Left lung (tissue), 10 donors: ENCODE measurements around the gene TBC1D22B. TPM values are rescaled to one million over a fixed set of nuclear protein-coding genes. Genes with fewer than 3 reads are reported as not detected.

Experiments
- ATAC-seq: fragments of 200-7000 bp; cut with Tn5 transposase; one replicate; pipeline ENCODE4 v1.9.1; 2020; ENCODE audit warnings: moderate library complexity
- DNase-seq, 4 donors: peaks; one replicate each; pipeline ENCODE4 v3.0.0-alpha.2; 2013 to 2020
- H3K27ac ChIP-seq, 2 donors: fragments of 200-600 bp; sonication (generic) in 1 of 2; one replicate each; pipeline versions ENCODE4 v1.5.0 to v1.8.0; 2020 to 2021
- H3K27me3 ChIP-seq, 2 donors: fragments of 200-600 bp; sonication (generic) in 1 of 2; one replicate each; pipeline versions ENCODE4 v1.5.0 to v1.8.0; 2020 to 2021
- H3K36me3 ChIP-seq, 2 donors: fragments of 200-600 bp; sonication (generic) in 1 of 2; one replicate each; pipeline versions ENCODE4 v1.5.0 to v1.8.0; 2020 to 2021
- H3K4me1 ChIP-seq, 2 donors: fragments of 200-600 bp; one replicate each; pipeline ENCODE4 v1.8.0; 2021
- H3K4me3 ChIP-seq, 2 donors: fragments of 200-600 bp; sonication (generic) in 1 of 2; one replicate each; pipeline versions ENCODE4 v1.5.0 to v1.8.0; 2020 to 2021; ENCODE audit warnings: mild to moderate bottlenecking in 1 of 2
- H3K9me3 ChIP-seq, 2 donors: fragments of 200-600 bp; sonication (generic) in 1 of 2; one replicate each; pipeline versions ENCODE4 v1.5.0 to v1.8.0; 2020 to 2021
- CTCF ChIP-seq, 2 donors: fragments of 200-600 bp; sonication (generic) in 1 of 2; IDR thresholded peaks; one replicate each; pipeline versions ENCODE4 v1.5.0 to v1.8.0; 2021; ENCODE audit warnings: antibody characterized with exemption in 2 of 2
- intact Hi-C, 2 donors: fragments of 100-400 bp; cut with DNase I; formaldehyde crosslinking; loops; one replicate each; pipeline versions ENCODE4 v1.11.2 to v1.14.2; 2022
- polyA plus RNA-seq, 6 donors: library from polyadenylated mRNA; unstranded; fragments of 120-200 nt; gene quantifications; one replicate each; pipeline ENCODE4 v1.2.1, GENCODE V29; 2013; ENCODE audit not compliant: insufficient read length in 6 of 6
- total RNA-seq, 2 donors: library from RNA; stranded (reverse); fragmentation: NEBNext Ultra II Directional; extraction: Animal tissue kit (Norgen Biotek cat#: 25700); gene quantifications; one replicate each; pipeline ENCODE4 v1.2.1, GENCODE V29; 2021
- donor health status: DM: no; HTN: yes; CAD: no.
- donor health status: DM: no; HTN: no; CAD: no.

The TBC1D22B gene
- total and polyA plus RNA-seq, 8 donors: 10.7 to 14.6 (median 12.8) TPM

GRCh38 chr6:37221585-37222124 is 35.9 kb upstream of the TBC1D22B start:
- TF ChIP-seq CTCF (IDR thresholded peaks at IDR 0.05): no peak
- Histone ChIP-seq H3K27me3 (no peaks in the 10 kb centered on the region), H3K9me3 (no peaks in the 10 kb centered on the region), H3K27ac (peak overlapping the region in 1 of 2 donors; percentile 67), H3K4me3 (peak overlapping the region; percentile 64 to 74), H3K36me3 (no peaks in the 10 kb centered on the region), H3K4me1 (peaks cover 0 to 33% of the 10 kb centered on the region in 2 donors)
- intact Hi-C loops: no loop called here
- ATAC-seq: no peak
- DNase-seq: no peak

GRCh38 chr6:37222125-37222967 is 35.2 kb upstream of the TBC1D22B start:
- peak; percentile 96 for ATAC-seq
- H3K36me3 ChIP-seq: no peaks in the 10 kb centered on the region
- no peak for TF ChIP-seq CTCF (IDR thresholded peaks at IDR 0.05)
- peak overlapping the region in 1 of 2 donors; percentile 67 for H3K27ac ChIP-seq
- intact Hi-C loops: no loop called here
- H3K4me1 ChIP-seq: peaks cover 0 to 33% of the 10 kb centered on the region in 2 donors
- peak; percentile 72 to 94 (median 90) for DNase-seq
- no peaks in the 10 kb centered on the region for H3K9me3 ChIP-seq
- H3K27me3 ChIP-seq: no peaks in the 10 kb centered on the region
- peak overlapping the region; percentile 64 to 74 for H3K4me3 ChIP-seq

- TF ChIP-seq CTCF (IDR thresholded peaks at IDR 0.05): no peak
- no peaks in the 10 kb centered on the region for H3K36me3 ChIP-seq
- H3K27ac ChIP-seq: peak overlapping the region in 1 of 2 donors; percentile 67
- H3K27me3 ChIP-seq: no peaks in the 10 kb centered on the region
- H3K9me3 ChIP-seq: no peaks in the 10 kb centered on the region
- H3K4me3 ChIP-seq: peak overlapping the region; percentile 64 to 74
- H3K4me1 ChIP-seq: peaks cover 0 to 31% of the 10 kb centered on the region in 2 donors
- ATAC-seq (no peak), DNase-seq (no peak)
- intact Hi-C loops: no loop called here
Measured at GRCh38 chr6:37222992-37223391, 34.6 kb upstream of the TBC1D22B start.

- no peak for TF ChIP-seq CTCF (IDR thresholded peaks at IDR 0.05)
- intact Hi-C loops: no loop called here
- Histone ChIP-seq H3K27me3 (no peaks in the 10 kb centered on the region), H3K36me3 (no peaks in the 10 kb centered on the region), H3K4me1 (peaks cover 0 to 22% of the 10 kb centered on the region in 2 donors), H3K27ac (no peak overlapping the region), H3K9me3 (no peaks in the 10 kb centered on the region), H3K4me3 (no peak overlapping the region)
- DNase-seq (no peak), ATAC-seq (no peak)
Measured at GRCh38 chr6:37225350-37226169, 32.0 kb upstream of the TBC1D22B start.

- no peak overlapping the region for H3K4me3 ChIP-seq
Measured at GRCh38 chr6:37230104-37230503, 27.5 kb upstream of the TBC1D22B start.

More at GRCh38 chr6:37230104-37230503, 27.5 kb upstream of the TBC1D22B start:
- Histone ChIP-seq H3K27me3 (no peaks in the 10 kb centered on the region), H3K36me3 (no peaks in the 10 kb centered on the region), H3K4me1 (peaks cover 0 to 5% of the 10 kb centered on the region in 2 donors), H3K9me3 (no peaks in the 10 kb centered on the region), H3K27ac (no peak overlapping the region)
- no peak for TF ChIP-seq CTCF (IDR thresholded peaks at IDR 0.05)
- no peak for ATAC-seq
- intact Hi-C loops: no loop called here
- DNase-seq: no peak
